K562 (cell line): ENCODE results near the gene LMX1B. TPM values are rescaled to one million over a fixed set of nuclear protein-coding genes. Genes with fewer than 3 reads are reported as not detected.

Experiments
- BCLAF1 ChIP-seq, 2 experiments: fragments of 450-650 bp in 1 of 2; IDR thresholded peaks; 2 replicates each; pipeline ENCODE4 v1.6.1; 2011 to 2017; ENCODE audit warnings: low read depth in 2 of 2, antibody characterized with exemption in 1 of 2, borderline replicate concordance in 1 of 2, low read length in 1 of 2, mild to moderate bottlenecking in 1 of 2, mixed read lengths in 1 of 2; ENCODE audit not compliant: control insufficient read depth in 1 of 2
- BCOR ChIP-seq: fragments of 450-650 bp; IDR thresholded peaks from 2 replicates; pipeline ENCODE4 v1.6.1; 2016
- BRD9 ChIP-seq: fragments of 450-650 bp; IDR thresholded peaks from 2 replicates; pipeline ENCODE4 v1.6.1; 2018; ENCODE audit warnings: low read depth; ENCODE audit not compliant: partially characterized antibody
- CBFA2T2 ChIP-seq: fragments of 450-650 bp; conservative IDR thresholded peaks from 2 replicates; pipeline ENCODE4 v1.6.1; 2017; ENCODE audit warnings: mild to moderate bottlenecking
- CBFA2T3 ChIP-seq: fragments of 450-650 bp; IDR thresholded peaks from 2 replicates; pipeline ENCODE4 v1.6.1; 2017
- HDAC1 ChIP-seq, 2 experiments: fragments of 450-650 bp; IDR thresholded peaks; 2 replicates each; pipeline ENCODE4 v1.6.1; 2016 to 2017; ENCODE audit warnings: inconsistent platforms in 1 of 2, mild to moderate bottlenecking in 1 of 2, moderate library complexity in 1 of 2
- HDAC2 ChIP-seq: fragments of 450-650 bp; IDR thresholded peaks from 2 replicates; pipeline ENCODE4 v1.6.1; 2016; ENCODE audit warnings: mild to moderate bottlenecking
- LCOR ChIP-seq: sonication (generic); formaldehyde crosslinking; IDR thresholded peaks from 2 replicates; pipeline ENCODE4 v1.8.0; 2022; ENCODE audit warnings: mild to moderate bottlenecking, missing genetic modification reagents
- MGA ChIP-seq: fragments of 450-650 bp; IDR thresholded peaks from 2 replicates; pipeline ENCODE4 v1.6.1; 2016; ENCODE audit warnings: mild to moderate bottlenecking, moderate library complexity
- SMARCA5 ChIP-seq: fragments of 450-650 bp; IDR thresholded peaks from 2 replicates; pipeline ENCODE4 v1.6.1; 2016
- SRF ChIP-seq, 2 experiments: fragments of 250-450, 450-650 bp in 1 of 2; sonication (Bioruptor Pico) in 1 of 2; sonication (generic) in 1 of 2; formaldehyde crosslinking; IDR thresholded peaks; 2 replicates each; pipeline versions ENCODE4 v1.5.0 to v1.5.1; 2020 to 2022; ENCODE audit warnings: mild to moderate bottlenecking in 1 of 2, missing genetic modification reagents in 1 of 2
- TOE1 ChIP-seq, 2 experiments: fragments of 450-650 bp in 1 of 2; sonication (generic) in 1 of 2; formaldehyde crosslinking in 1 of 2; IDR thresholded peaks; 2 replicates each; pipeline versions ENCODE4 v1.7.1 to v1.8.0; 2016 to 2022; ENCODE audit warnings: borderline replicate concordance in 2 of 2, mild to moderate bottlenecking in 2 of 2, antibody characterized with exemption in 1 of 2, inconsistent platforms in 1 of 2, low read depth in 1 of 2, missing genetic modification reagents in 1 of 2, moderate library complexity in 1 of 2
- polyA plus RNA-seq, 8 experiments: library from polyadenylated mRNA; depleted of rRNA in 4 of 8; stranded (reverse) in 5 of 8; unstranded in 3 of 8; fragments of >200 nt; fragmentation: Nextera tagmentation in 2 of 8; fragmentation: Illumina TruSeq in 1 of 8; extraction: Ambion mirVana in 2 of 8; extraction: Trizol in 1 of 8; gene quantifications; 2 replicates each; pipeline versions ENCODE4 v1.2.1 to v1.2.3, GENCODE V29; 2011 to 2014; ENCODE audit warnings: inconsistent platforms in 1 of 8, missing spikeins in 1 of 8
- total RNA-seq, 7 experiments: library from RNA; depleted of rRNA in 6 of 7; stranded (reverse); fragments of >200 nt in 6 of 7; fragmentation: Illumina TruSeq in 2 of 7; extraction: Trizol in 2 of 7; gene quantifications; 2 replicates each; pipeline versions ENCODE4 v1.2.1 to v1.2.3, GENCODE V29; 2011 to 2021; ENCODE audit warnings: low replicate concordance in 1 of 7

Gene LMX1B
- total and polyA plus RNA-seq, 9 of the 15 experiments (the other 6 are each of a cell fraction or from before 2014, with no cell fraction given) = not detected

- TF ChIP-seq MGA (peak; percentile 84), SMARCA5 (peak; percentile 94), CBFA2T2 (peak; percentile 56; the same call in 1 of the 2 replicates), HDAC1 (IDR thresholded peaks at IDR 0.05) (0 out of 4 replicates have a peak, but pooled peaks of 1 of the 2 experiments have one; percentile 29), BCLAF1 (IDR thresholded peaks at IDR 0.05; ENCODE audit: borderline replicate concordance in 1 of 2, control insufficient read depth in 1 of 2, low read depth in 2 of 2, low read length in 1 of 2) (no peak), LCOR (CRISPR knock-in tag) (0 out of 2 replicates have a peak, but pooled peaks have one; percentile 38), BRD9 (peak; percentile 100), SRF (CRISPR knock-in tag; IDR thresholded peaks at IDR 0.05) (0 out of 4 replicates have a peak, but pooled peaks of 1 of the 2 experiments have one; percentile 32), CBFA2T3 (no peak), TOE1 (IDR thresholded peaks at IDR 0.05; ENCODE audit: borderline replicate concordance) (peak; percentile 77), TOE1 (CRISPR knock-in tag; IDR thresholded peaks at IDR 0.05; ENCODE audit: borderline replicate concordance, low read depth) (no peak), HDAC2 (peak; percentile 64; the same call in 1 of the 2 replicates), BCOR (peak; percentile 97)
Observed at GRCh38 chr9:126704892-126705766, 91.4 kb downstream of the LMX1B start (continued).
